GM23338 (cell line): Measurements from ENCODE around the gene CNBD2.

ENCODE experiments used
- CREB1 ChIP-seq: fragments of 250-450 bp; sonication (Bioruptor Pico); IDR thresholded peaks from 2 replicates; pipeline ENCODE4 v1.5.0; 2020; ENCODE audit warnings: low read depth, mild to moderate bottlenecking, moderate library complexity
- CTCF ChIP-seq, 2 experiments: fragments of 200-600 bp in 1 of 2; sonication (generic) in 1 of 2; conservative IDR thresholded peaks; 2 replicates each; pipeline versions ENCODE4 v1.5.1 to v1.6.1; 2016 to 2017; ENCODE audit warnings: antibody characterized with exemption in 2 of 2, low read depth in 2 of 2, mild to moderate bottlenecking in 2 of 2, moderate library complexity in 1 of 2
- ETS1 ChIP-seq: IDR thresholded peaks from 2 replicates; pipeline ENCODE4 v1.6.1; 2016; ENCODE audit warnings: antibody characterized with exemption
- EZH2 ChIP-seq: fragments of 200-600 bp; sonication (generic); IDR thresholded peaks from one replicate; pipeline ENCODE4 v1.8.0; 2017; ENCODE audit warnings: antibody characterized with exemption, mild to moderate bottlenecking, low read depth; ENCODE audit not compliant: unreplicated experiment
- EZH2phosphoT487 ChIP-seq: fragments of 200-600 bp; sonication (generic); IDR thresholded peaks from one replicate; pipeline ENCODE4 v1.8.1; 2018; ENCODE audit warnings: antibody characterized with exemption; ENCODE audit not compliant: unreplicated experiment
- JUNB ChIP-seq: IDR thresholded peaks from one replicate; pipeline ENCODE4 v1.6.1; 2016; ENCODE audit warnings: antibody characterized with exemption; ENCODE audit not compliant: unreplicated experiment
- NANOG ChIP-seq: IDR thresholded peaks from 2 replicates; pipeline ENCODE4 v1.6.1; 2016; ENCODE audit warnings: antibody characterized with exemption, borderline replicate concordance
- POLR2AphosphoS5 ChIP-seq: IDR thresholded peaks from 2 replicates; pipeline ENCODE4 v1.6.1; 2016; ENCODE audit warnings: antibody characterized with exemption, low read depth
- REST ChIP-seq: IDR thresholded peaks from one replicate; pipeline ENCODE4 v1.6.1; 2018; ENCODE audit warnings: antibody characterized with exemption; ENCODE audit not compliant: unreplicated experiment
- STAT1 ChIP-seq: IDR thresholded peaks from one replicate; pipeline ENCODE4 v1.6.1; 2016; ENCODE audit warnings: antibody characterized with exemption; ENCODE audit not compliant: unreplicated experiment
- ZNF114 ChIP-seq: fragments of 250-450 bp; sonication (Bioruptor Pico); IDR thresholded peaks from 2 replicates; pipeline ENCODE4 v1.5.0; 2020; ENCODE audit warnings: mild to moderate bottlenecking, moderate library complexity
- ZNF331 ChIP-seq: fragments of 250-450 bp; sonication (Bioruptor Pico); IDR thresholded peaks from 2 replicates; pipeline ENCODE4 v1.5.0; 2020; ENCODE audit warnings: low read depth, mild to moderate bottlenecking, moderate library complexity
- ZNF462 ChIP-seq: fragments of 250-450 bp; sonication (Bioruptor Pico); IDR thresholded peaks from 2 replicates; pipeline ENCODE4 v1.5.0; 2020; ENCODE audit warnings: mild to moderate bottlenecking, moderate library complexity

- TF ChIP-seq EZH2 = no peak
- TF ChIP-seq CTCF (conservative IDR thresholded peaks at IDR 0.05; ENCODE audit: low read depth in 2 of 2) = no peak
- no peak for TF ChIP-seq REST
- no peak for TF ChIP-seq JUNB
- no peak for TF ChIP-seq POLR2AphosphoS5
- TF ChIP-seq EZH2phosphoT487 = no peak
- no peak for TF ChIP-seq STAT1
- TF ChIP-seq ZNF331 = no peak
- no peak for TF ChIP-seq ETS1
- TF ChIP-seq ZNF462 (CRISPR knock-in tag) = no peak
- TF ChIP-seq ZNF114 (CRISPR knock-in tag) = no peak
- no peak for TF ChIP-seq CREB1
- no peak for TF ChIP-seq NANOG
Measured at GRCh38 chr20:35979544-35979943, 11.2 kb downstream of the CNBD2 start.
